Fibroblast of skin of scalp (primary cell): Measurements from ENCODE around the gene KCNS3.
A peak's percentile ranks its signal among the peaks of the same experiment; 100 is the strongest.
"Not testable (repeated sequence)": the region's sequence is repeated elsewhere in the genome, so short reads cannot be mapped to it uniquely, and the experiment has no call there.

Source experiments
- DNase-seq: peaks from one replicate; pipeline ENCODE4 v3.0.0-alpha.2; 2013

The KCNS3 gene

GRCh38 chr2:17947113-17947512, 68.6 kb downstream of the KCNS3 start:
- no peak for DNase-seq

DNA sequence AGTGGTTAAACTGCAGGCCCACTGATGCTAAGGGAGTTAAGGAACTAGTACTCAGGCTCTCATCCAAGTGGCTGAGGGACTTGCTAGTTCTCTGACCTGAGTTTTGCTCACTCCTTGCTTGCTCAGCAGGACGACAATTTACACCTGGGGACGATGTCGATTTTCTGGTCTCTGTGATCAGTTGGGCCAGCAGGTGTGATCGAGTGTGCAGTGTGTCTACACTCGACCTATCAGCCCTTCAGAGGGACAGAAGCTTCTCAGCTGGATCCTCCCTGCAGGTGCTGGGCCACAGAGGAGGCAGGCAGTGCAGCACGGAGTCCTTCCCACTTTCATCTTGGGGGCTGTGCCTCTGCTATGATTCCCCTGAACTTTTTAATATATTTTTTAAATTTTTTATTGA, 71.5 kb downstream of the KCNS3 start:
- DNase-seq: no peak

DNA sequence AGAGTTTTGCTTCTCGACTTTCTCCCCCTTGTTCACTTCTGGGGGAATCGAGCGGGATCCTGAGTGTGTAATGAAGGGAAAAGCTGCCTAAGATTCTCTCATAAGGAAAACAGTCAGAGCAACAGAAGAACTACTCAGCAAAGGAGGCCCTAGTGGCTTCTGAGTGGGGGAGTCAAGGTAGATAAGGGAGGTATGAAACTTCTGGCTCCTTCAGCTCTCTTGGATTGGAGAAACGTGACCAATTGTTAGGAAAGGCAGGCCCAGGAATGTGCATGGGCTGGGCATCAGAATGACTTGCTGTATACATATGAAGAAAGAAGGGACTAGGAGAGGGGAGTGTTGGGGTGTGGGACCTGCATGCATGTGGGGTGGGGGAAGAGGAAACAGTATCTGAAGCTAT, 73.1 kb downstream of the KCNS3 start:
- DNase-seq: no peak

DNA sequence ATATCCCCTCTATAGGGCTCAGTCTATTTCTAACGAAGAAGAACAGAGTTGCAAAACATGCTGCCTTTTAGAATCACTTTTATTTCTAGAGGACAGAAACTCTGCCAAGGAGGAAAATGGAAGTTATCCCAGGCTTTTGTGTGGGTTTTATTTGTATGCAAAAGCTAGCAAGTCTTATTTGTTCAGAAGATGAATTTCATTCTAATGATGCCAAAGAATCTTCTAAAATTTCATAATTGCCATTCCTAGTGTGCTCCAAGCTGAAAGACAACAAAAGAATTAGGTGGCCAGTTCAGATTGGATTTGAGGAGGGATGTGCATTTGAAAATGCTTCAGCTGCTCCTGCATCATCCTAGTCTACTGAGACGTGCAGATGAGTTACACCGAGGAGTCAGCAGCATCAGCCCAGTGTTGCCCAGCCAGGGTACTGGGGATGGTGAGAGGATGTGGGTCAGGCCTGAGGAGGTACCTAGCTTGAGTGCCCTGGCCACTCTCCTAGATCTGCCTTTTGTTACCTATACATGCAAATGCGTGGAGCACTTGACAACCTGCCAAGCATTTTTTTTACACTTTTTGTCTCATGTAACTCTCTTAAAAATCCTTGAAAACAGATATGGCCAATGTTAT, 80.1 kb downstream of the KCNS3 start:
- no peak for DNase-seq

GRCh38 chr2:17959356-17959755, 80.9 kb downstream of the KCNS3 start:
- DNase-seq: no peak

DNA sequence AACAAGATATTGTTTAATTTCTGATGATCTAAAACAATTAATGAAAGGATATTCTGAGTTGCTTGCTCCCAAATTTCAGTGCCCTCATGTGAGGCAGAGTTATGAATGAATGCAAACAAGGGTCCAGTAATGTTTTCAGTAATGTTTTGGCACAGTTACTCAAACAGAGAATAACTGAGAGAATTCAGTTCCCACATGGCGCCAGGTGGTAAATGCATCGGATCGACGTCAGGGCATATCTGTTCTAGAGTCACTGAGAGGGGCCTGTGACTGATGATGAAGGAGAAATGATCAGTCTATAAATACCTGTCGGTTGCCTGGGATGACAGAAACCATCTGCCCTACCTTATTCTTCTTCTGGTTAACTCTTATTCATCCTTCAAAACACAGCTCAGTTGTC, 81.4 kb downstream of the KCNS3 start:
- no peak for DNase-seq

- no peak for DNase-seq
Measured at GRCh38 chr2:17960925-17961324, 82.5 kb downstream of the KCNS3 start.

GRCh38 chr2:17961789-17962188, 83.3 kb downstream of the KCNS3 start:
- no peak for DNase-seq

- DNase-seq: no peak
Measured at GRCh38 chr2:17962876-17963275, 84.4 kb downstream of the KCNS3 start.

- not testable (repeated sequence) for DNase-seq
Measured at GRCh38 chr2:17963571-17963970, 85.1 kb downstream of the KCNS3 start.

- no peak for DNase-seq
Measured at GRCh38 chr2:17965196-17965595, 86.7 kb downstream of the KCNS3 start.

- no peak for DNase-seq
Measured at GRCh38 chr2:17966798-17967197, 88.3 kb downstream of the KCNS3 start.

GRCh38 chr2:17969661-17970060, 91.2 kb downstream of the KCNS3 start:
- peak; percentile 40 for DNase-seq

GRCh38 chr2:17971531-17972125, 93.2 kb downstream of the KCNS3 start:
- DNase-seq: peak; percentile 12

- no peak for DNase-seq
Measured at GRCh38 chr2:17972991-17973390, 94.5 kb downstream of the KCNS3 start.

DNA sequence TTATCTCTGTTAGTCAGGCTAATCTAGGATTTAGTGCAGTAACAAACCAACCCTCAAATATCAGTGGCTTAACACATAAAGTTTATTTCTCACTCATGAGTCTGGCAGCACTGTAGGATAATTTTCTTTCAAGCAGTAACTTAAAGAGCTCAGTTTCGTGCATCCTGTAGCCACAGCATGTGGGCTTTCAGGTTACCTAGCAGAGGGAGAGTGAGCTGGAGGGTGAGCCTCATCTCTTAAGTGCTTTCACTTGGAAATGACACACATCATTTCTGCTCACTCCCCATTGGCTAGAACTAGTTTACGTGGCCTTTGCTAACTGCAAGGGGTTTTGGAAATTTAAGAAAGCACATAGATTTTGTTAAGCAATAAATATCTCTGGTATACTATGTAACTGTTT, 96.9 kb downstream of the KCNS3 start:
- DNase-seq: no peak

GRCh38 chr2:17976871-17977746, 98.6 kb downstream of the KCNS3 start:
- DNase-seq: peak; percentile 96

GRCh38 chr2:17979707-17980106, 101.2 kb downstream of the KCNS3 start:
- peak; percentile 83 for DNase-seq

DNA sequence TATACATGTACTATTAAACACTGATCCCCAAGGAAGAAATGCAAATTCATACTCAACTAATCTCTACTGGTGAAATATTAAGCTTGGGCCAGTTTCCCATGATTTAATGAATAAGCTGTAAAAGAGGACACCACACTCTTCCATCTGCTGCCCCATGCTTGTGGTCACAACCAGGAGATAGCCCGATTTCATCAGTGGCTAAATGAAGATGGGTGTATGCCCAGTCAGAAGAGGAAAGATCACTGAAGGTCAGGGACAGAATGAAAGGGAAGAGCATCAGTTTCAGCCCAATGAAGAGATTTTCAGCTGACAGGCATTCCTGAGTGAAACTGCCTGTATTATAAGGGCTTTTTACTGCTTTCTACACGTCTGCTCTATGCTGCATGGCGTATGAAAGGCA, 103.5 kb downstream of the KCNS3 start:
- no peak for DNase-seq
